Renal cortical epithelial cell (primary cell): ENCODE measurements around the gene GPR18. TPM values are rescaled to one million over a fixed set of nuclear protein-coding genes. Genes with fewer than 3 reads are reported as not detected.

ENCODE experiments used
- DNase-seq: peaks from one replicate; pipeline ENCODE4 v3.0.0-alpha.2; 2011; ENCODE audit warnings: low read depth
- total RNA-seq: library from RNA; depleted of rRNA; stranded (reverse); fragments of >200 nt; gene quantifications from 2 replicates; pipeline ENCODE4 v1.2.3, GENCODE V29; 2014

The GPR18 gene
- total RNA-seq, 1 donor from 2014 or later, result not detected

GRCh38 chr13:99290894-99291293 lies 32.7 kb upstream of the GPR18 start:
- no peak for DNase-seq

- no peak for DNase-seq
Observed at GRCh38 chr13:99289674-99290337, 31.6 kb upstream of the GPR18 start.

GRCh38 chr13:99289271-99289670 lies 31.1 kb upstream of the GPR18 start:
- DNase-seq, result no peak

- DNase-seq, result peak; percentile 57
Observed at GRCh38 chr13:99288089-99288488, 29.9 kb upstream of the GPR18 start.

- DNase-seq, result no peak
Observed at GRCh38 chr13:99287551-99287950, 29.4 kb upstream of the GPR18 start.

- no peak for DNase-seq
Observed at GRCh38 chr13:99285432-99286182, 27.4 kb upstream of the GPR18 start.

GRCh38 chr13:99282264-99283231 lies 24.4 kb upstream of the GPR18 start:
- DNase-seq, result no peak

GRCh38 chr13:99281811-99282263 lies 23.7 kb upstream of the GPR18 start:
- DNase-seq, result peak; percentile 68

GRCh38 chr13:99280166-99280565 lies 22.0 kb upstream of the GPR18 start:
- DNase-seq, result peak; percentile 93

- no peak for DNase-seq
Observed at GRCh38 chr13:99279637-99280036, 21.5 kb upstream of the GPR18 start.

GRCh38 chr13:99278843-99279242 lies 20.7 kb upstream of the GPR18 start:
- DNase-seq, result no peak

- DNase-seq, result no peak
Observed at GRCh38 chr13:99278200-99278599, 20.0 kb upstream of the GPR18 start.

GRCh38 chr13:99277629-99278028 lies 19.4 kb upstream of the GPR18 start:
- no peak for DNase-seq

- DNase-seq, result no peak
Observed at GRCh38 chr13:99276706-99277105, 18.5 kb upstream of the GPR18 start.

- peak; percentile 72 for DNase-seq
Observed at GRCh38 chr13:99275093-99275469, 16.9 kb upstream of the GPR18 start.

GRCh38 chr13:99273128-99273527 lies 14.9 kb upstream of the GPR18 start:
- DNase-seq, result no peak

- DNase-seq, result no peak
Observed at GRCh38 chr13:99272481-99272880, 14.3 kb upstream of the GPR18 start.

GRCh38 chr13:99271249-99271648 lies 13.1 kb upstream of the GPR18 start:
- DNase-seq, result no peak

GRCh38 chr13:99270518-99270917 lies 12.3 kb upstream of the GPR18 start:
- DNase-seq, result peak; percentile 21

- peak; percentile 73 for DNase-seq
Observed at GRCh38 chr13:99269627-99270241, 11.6 kb upstream of the GPR18 start.

- DNase-seq, result no peak
Observed at GRCh38 chr13:99268822-99269221, 10.6 kb upstream of the GPR18 start.

GRCh38 chr13:99267927-99268326 lies 9.7 kb upstream of the GPR18 start:
- DNase-seq, result no peak
